ENCODE results near the gene APBA2. TPM values are rescaled to one million over a fixed set of nuclear protein-coding genes. Genes with fewer than 3 reads are reported as not detected.

Gene APBA2
- total RNA-seq, 2 donors from 2014 or later, result 0.77 to 1.0 TPM

GRCh38 chr15:28975766-28976179 is 90.0 kb downstream of the APBA2 start:
- H3K4me1 ChIP-seq, result no peaks in the 10 kb centered on the region
- peak; percentile 62 for TF ChIP-seq CTCF (IDR thresholded peaks at IDR 0.05)
- no peak overlapping the region for H3K9ac ChIP-seq (ENCODE audit: low read depth in 2 of 2, low read length in 2 of 2)
- H3K27me3 ChIP-seq, result no peaks in the 10 kb centered on the region
- no peaks in the 10 kb centered on the region for H3K9me3 ChIP-seq
- H3K27ac ChIP-seq, result no peak overlapping the region
- DNase-seq, result peak; percentile 41
- intact Hi-C loops (cut with DNase I), result no loop called here
- no peak overlapping the region for H3K4me3 ChIP-seq
- no peaks in the 10 kb centered on the region for H3K36me3 ChIP-seq

DNA sequence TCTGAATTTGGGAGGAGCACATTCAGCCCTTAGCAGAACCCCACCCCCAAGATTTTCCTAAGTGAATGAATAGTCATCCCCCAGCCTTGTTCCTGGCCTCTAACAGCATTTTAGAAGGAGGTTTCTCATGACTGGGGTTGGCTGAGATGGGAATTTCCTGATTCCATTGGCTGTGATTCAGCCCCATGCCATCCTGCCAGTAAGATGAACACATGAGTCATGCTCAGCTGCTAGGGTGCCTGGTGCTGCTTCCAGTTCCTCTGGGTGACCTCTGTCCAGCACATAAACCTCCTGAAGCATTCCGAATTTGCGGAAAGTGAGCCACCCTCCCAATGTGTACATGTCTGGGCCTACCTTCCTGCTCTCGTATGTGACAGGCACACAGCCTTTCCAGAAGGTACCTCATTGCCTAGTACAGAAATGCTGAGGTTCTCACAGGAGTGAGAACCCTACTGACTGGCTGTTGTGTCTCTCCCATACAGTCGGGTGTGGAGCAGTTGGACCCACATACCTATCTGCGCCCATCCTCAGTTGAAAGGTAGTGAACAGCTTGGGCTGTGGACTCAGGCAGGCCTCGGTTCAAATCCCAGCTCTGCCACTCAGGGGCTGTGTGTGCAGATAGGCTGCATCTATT is 91.7 kb downstream of the APBA2 start:
- no peaks in the 10 kb centered on the region for H3K27me3 ChIP-seq
- no peaks in the 10 kb centered on the region for H3K4me1 ChIP-seq
- H3K9me3 ChIP-seq, result no peaks in the 10 kb centered on the region
- no peaks in the 10 kb centered on the region for H3K36me3 ChIP-seq
- no peak for DNase-seq
- no peak overlapping the region for H3K9ac ChIP-seq (ENCODE audit: low read depth in 2 of 2, low read length in 2 of 2)
- H3K27ac ChIP-seq, result no peak overlapping the region
- no peak overlapping the region for H3K4me3 ChIP-seq
- intact Hi-C loops (cut with DNase I), result no loop called here
- TF ChIP-seq CTCF (IDR thresholded peaks at IDR 0.05), result no peak

GRCh38 chr15:28978011-28978378 is 92.2 kb downstream of the APBA2 start:
- no peak for DNase-seq
- Histone ChIP-seq H3K27me3 (no peaks in the 10 kb centered on the region), H3K9ac (ENCODE audit: low read depth in 2 of 2, low read length in 2 of 2) (no peak overlapping the region), H3K4me3 (no peak overlapping the region), H3K27ac (no peak overlapping the region), H3K9me3 (no peaks in the 10 kb centered on the region), H3K36me3 (no peaks in the 10 kb centered on the region), H3K4me1 (no peaks in the 10 kb centered on the region)
- intact Hi-C loops (cut with DNase I), result no loop called here
- no peak for TF ChIP-seq CTCF (IDR thresholded peaks at IDR 0.05)

GRCh38 chr15:28978661-28979060 is 92.9 kb downstream of the APBA2 start:
- H3K4me3 ChIP-seq, result no peak overlapping the region
- H3K27me3 ChIP-seq, result no peaks in the 10 kb centered on the region
- TF ChIP-seq CTCF (IDR thresholded peaks at IDR 0.05), result no peak
- intact Hi-C loops (cut with DNase I), result no loop called here
- no peaks in the 10 kb centered on the region for H3K36me3 ChIP-seq
- DNase-seq, result no peak
- H3K9me3 ChIP-seq, result no peaks in the 10 kb centered on the region
- H3K4me1 ChIP-seq, result no peaks in the 10 kb centered on the region
- H3K9ac ChIP-seq (ENCODE audit: low read depth in 2 of 2, low read length in 2 of 2), result no peak overlapping the region
- no peak overlapping the region for H3K27ac ChIP-seq

DNA sequence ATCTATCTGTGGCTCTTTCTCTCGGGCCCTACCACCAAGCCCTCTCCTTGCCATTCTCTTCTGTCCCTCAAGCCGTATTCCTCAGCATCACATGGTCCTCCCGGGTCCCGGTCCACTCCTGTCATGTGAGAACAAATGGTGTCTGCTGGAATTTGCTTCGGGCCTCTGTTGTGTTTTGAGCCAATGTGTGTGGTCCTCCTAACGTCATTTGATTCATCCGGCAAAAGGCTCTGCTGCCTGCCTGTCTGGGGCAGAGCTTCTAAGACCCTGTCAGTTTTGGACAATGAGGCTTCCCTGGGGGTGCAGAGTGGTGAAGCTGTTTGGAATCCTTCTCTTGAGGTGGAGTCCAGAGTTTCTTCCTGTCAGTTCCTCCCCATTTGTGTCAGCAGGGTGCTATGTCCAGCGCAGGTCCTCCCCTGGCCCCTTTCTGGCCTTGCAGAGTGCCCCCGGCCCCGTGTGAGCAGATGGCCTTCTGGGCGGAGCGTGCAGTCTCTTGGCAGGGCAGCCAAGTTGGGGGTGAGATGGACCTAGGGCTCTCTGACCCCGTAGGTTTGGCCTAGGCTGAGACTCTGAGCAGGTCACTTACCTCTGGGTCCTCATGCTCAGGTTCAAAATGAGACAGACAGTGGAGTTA is 93.6 kb downstream of the APBA2 start:
- no peaks in the 10 kb centered on the region for H3K36me3 ChIP-seq
- intact Hi-C loops (cut with DNase I), result no loop called here
- no peak overlapping the region for H3K9ac ChIP-seq (ENCODE audit: low read depth in 2 of 2, low read length in 2 of 2)
- H3K9me3 ChIP-seq, result no peaks in the 10 kb centered on the region
- H3K27ac ChIP-seq, result no peak overlapping the region
- DNase-seq, result no peak
- no peaks in the 10 kb centered on the region for H3K4me1 ChIP-seq
- H3K27me3 ChIP-seq, result no peaks in the 10 kb centered on the region
- TF ChIP-seq CTCF (IDR thresholded peaks at IDR 0.05), result no peak
- H3K4me3 ChIP-seq, result no peak overlapping the region

All from colonic mucosa (tissue), 4 donors.